Measurements from ENCODE around the gene KIF16B.

DNA sequence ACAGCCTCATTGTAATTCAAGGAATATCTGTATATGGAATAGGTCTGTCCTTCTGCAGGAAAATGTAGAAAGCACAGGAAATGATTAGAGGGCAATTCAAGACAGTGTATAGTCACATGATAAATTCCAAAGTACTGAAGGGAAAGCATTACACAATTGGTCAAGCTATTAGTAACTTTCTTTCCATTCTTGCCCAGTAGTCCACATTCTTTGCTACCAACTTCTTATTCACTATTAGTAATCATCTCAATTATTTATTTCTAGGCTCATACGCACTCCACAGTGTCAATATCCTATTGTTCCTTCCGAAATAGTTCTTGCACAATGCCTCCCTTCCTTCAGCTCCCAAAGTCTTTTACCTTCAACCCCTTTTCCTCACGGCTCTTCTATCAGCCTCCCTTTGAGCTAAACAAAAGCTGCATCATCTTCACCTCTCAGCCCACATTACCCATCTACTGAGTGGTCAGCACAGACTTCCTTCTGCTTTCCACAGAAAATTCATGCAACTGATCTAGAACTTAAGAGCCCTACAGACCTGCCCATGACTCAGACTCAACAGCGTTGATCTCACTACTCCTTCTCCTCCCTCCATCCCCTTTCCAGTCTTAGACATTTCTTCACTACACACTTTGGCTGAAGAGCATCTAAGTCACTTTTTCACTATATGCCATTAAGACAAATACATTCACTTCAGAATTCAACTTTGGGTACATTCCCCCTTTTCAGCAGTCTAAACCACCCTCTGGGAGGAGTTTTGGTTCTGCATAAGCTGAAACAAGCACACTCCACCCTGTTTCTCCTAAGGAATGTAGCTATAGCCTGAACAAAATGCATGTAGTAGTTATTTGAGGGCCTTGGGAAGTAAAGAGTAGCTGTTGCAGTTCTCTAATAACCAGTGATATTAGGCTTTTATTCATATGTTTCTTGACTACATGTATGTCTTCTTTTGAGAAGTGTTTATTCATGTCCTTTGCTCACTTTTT is 157.9 kb downstream of the KIF16B start:
- TF ChIP-seq, protein P1, sequence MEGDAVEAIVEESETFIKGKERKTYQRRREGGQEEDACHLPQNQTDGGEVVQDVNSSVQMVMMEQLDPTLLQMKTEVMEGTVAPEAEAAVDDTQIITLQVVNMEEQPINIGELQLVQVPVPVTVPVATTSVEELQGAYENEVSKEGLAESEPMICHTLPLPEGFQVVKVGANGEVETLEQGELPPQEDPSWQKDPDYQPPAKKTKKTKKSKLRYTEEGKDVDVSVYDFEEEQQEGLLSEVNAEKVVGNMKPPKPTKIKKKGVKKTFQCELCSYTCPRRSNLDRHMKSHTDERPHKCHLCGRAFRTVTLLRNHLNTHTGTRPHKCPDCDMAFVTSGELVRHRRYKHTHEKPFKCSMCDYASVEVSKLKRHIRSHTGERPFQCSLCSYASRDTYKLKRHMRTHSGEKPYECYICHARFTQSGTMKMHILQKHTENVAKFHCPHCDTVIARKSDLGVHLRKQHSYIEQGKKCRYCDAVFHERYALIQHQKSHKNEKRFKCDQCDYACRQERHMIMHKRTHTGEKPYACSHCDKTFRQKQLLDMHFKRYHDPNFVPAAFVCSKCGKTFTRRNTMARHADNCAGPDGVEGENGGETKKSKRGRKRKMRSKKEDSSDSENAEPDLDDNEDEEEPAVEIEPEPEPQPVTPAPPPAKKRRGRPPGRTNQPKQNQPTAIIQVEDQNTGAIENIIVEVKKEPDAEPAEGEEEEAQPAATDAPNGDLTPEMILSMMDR (IDR thresholded peaks at IDR 0.05): no peak
- TF ChIP-seq POLR2AphosphoS5 (IDR thresholded peaks at IDR 0.05): no peak

All from breast epithelium (tissue), 3 donors.